Activated CD8-positive, alpha-beta T cell treated with anti-CD3 and anti-CD28 coated beads for 36 hours (primary cell): Measurements from ENCODE around the gene GUCY1A2. TPM values are rescaled to one million over a fixed set of nuclear protein-coding genes. Genes with fewer than 3 reads are reported as not detected.

Experiments used
- ATAC-seq: fragments of 200-7000 bp; cut with Tn5 transposase; one replicate; pipeline ENCODE4 v1.10.0; 2021; ENCODE audit warnings: mild to moderate bottlenecking, moderate library complexity
- CTCF ChIA-PET: fragments of 350-600 bp; sonication (Branson Sonifier 250); formaldehyde crosslinking; loops from one replicate; lab custom pipeline; 2021; ENCODE audit warnings: antibody characterized with exemption; lab: Charles Lee
- POLR2A ChIA-PET: fragments of 350-600 bp; sonication (Branson Sonifier 250); formaldehyde crosslinking; loops from one replicate; lab custom pipeline; 2021; ENCODE audit warnings: antibody characterized with exemption; lab: Charles Lee
- DNase-seq: peaks from one replicate; pipeline ENCODE4 v3.0.0-alpha.2; 2020
- H3K27ac Mint-ChIP-seq: one replicate; pipeline ENCODE4 v1.8.0; 2021; ENCODE audit warnings: mild to moderate bottlenecking, mixed read lengths
- H3K27me3 Mint-ChIP-seq: one replicate; pipeline ENCODE4 v1.8.0; 2021; ENCODE audit warnings: mixed read lengths
- H3K36me3 Mint-ChIP-seq: one replicate; pipeline ENCODE4 v1.8.0; 2021; ENCODE audit warnings: low read depth, mixed read lengths
- H3K4me1 Mint-ChIP-seq: one replicate; pipeline ENCODE4 v1.8.0; 2021; ENCODE audit warnings: low read depth, mixed read lengths
- H3K4me3 Mint-ChIP-seq: one replicate; pipeline ENCODE4 v1.8.0; 2021; ENCODE audit warnings: mild to moderate bottlenecking, moderate library complexity, mixed read lengths
- H3K9me3 Mint-ChIP-seq: one replicate; pipeline ENCODE4 v1.8.0; 2021; ENCODE audit warnings: mixed read lengths
- CTCF ChIP-seq: fragments of 200-600 bp; IDR thresholded peaks from one replicate; pipeline ENCODE4 v1.8.0; 2022; ENCODE audit warnings: antibody characterized with exemption, mild to moderate bottlenecking
- intact Hi-C: fragments of 100-400 bp; cut with micrococcal nuclease; formaldehyde crosslinking; loops from one replicate; pipeline ENCODE4 v1.10.0; 2022
- total RNA-seq, 2 experiments: library from RNA; stranded (reverse); gene quantifications; one replicate each; pipeline ENCODE4 v1.2.3, GENCODE V29; 2021

The GUCY1A2 gene
- total RNA-seq, 2 experiments from 2014 or later: not detected

GRCh38 chr11:106998116-106998915 lies 20.0 kb downstream of the GUCY1A2 start:
- DNase-seq (no peak), ATAC-seq (no peak)
- H3K4me1 Mint-ChIP-seq: no peaks in the 10 kb centered on the region
- no peaks in the 10 kb centered on the region for H3K36me3 Mint-ChIP-seq
- ChIA-PET CTCF (no interaction called here), POLR2A (interaction anchor here (0.6 kb wide), 1 partner anchor 12 kb away, joined by 3 read pairs; no protein-coding TSS in a partner anchor)
- no peaks in the 10 kb centered on the region for H3K9me3 Mint-ChIP-seq
- H3K27me3 Mint-ChIP-seq: no peaks in the 10 kb centered on the region
- no peak for TF ChIP-seq CTCF
- intact Hi-C loops: no loop called here
- no peak overlapping the region for H3K27ac Mint-ChIP-seq
- no peak overlapping the region for H3K4me3 Mint-ChIP-seq

- H3K27ac Mint-ChIP-seq: no peak overlapping the region
- no peak for ATAC-seq
- H3K4me1 Mint-ChIP-seq: no peaks in the 10 kb centered on the region
- no peak overlapping the region for H3K4me3 Mint-ChIP-seq
- POLR2A ChIA-PET: interaction anchor here (0.6 kb wide), 1 partner anchor 11 kb away, joined by 3 read pairs; no protein-coding TSS in a partner anchor
- no peak for DNase-seq
- H3K9me3 Mint-ChIP-seq: no peaks in the 10 kb centered on the region
- H3K27me3 Mint-ChIP-seq: no peaks in the 10 kb centered on the region
- H3K36me3 Mint-ChIP-seq: no peaks in the 10 kb centered on the region
- no peak for TF ChIP-seq CTCF
- CTCF ChIA-PET: no interaction called here
- intact Hi-C loops: no loop called here
Observed at GRCh38 chr11:106997227-106997626, 21.0 kb downstream of the GUCY1A2 start.

GRCh38 chr11:106996691-106997090 lies 21.6 kb downstream of the GUCY1A2 start:
- Mint-ChIP-seq H3K27ac (no peak overlapping the region), H3K4me3 (no peak overlapping the region), H3K9me3 (no peaks in the 10 kb centered on the region), H3K36me3 (no peaks in the 10 kb centered on the region), H3K27me3 (no peaks in the 10 kb centered on the region), H3K4me1 (no peaks in the 10 kb centered on the region)
- ChIA-PET POLR2A (no interaction called here), CTCF (no interaction called here)
- intact Hi-C loops: no loop called here
- no peak for TF ChIP-seq CTCF
- DNase-seq (no peak), ATAC-seq (no peak)

- no peak for TF ChIP-seq CTCF
- POLR2A ChIA-PET: no interaction called here
- ATAC-seq (no peak), DNase-seq (no peak)
- Mint-ChIP-seq H3K9me3 (no peaks in the 10 kb centered on the region), H3K4me3 (no peak overlapping the region), H3K27me3 (no peaks in the 10 kb centered on the region), H3K27ac (no peak overlapping the region), H3K36me3 (no peaks in the 10 kb centered on the region), H3K4me1 (no peaks in the 10 kb centered on the region)
- intact Hi-C loops: no loop called here
- CTCF ChIA-PET: no interaction called here
Observed at GRCh38 chr11:106990331-106990730, 27.9 kb downstream of the GUCY1A2 start.

GRCh38 chr11:106989078-106989455 lies 29.2 kb downstream of the GUCY1A2 start:
- Mint-ChIP-seq H3K27ac (no peak overlapping the region), H3K27me3 (no peaks in the 10 kb centered on the region), H3K36me3 (no peaks in the 10 kb centered on the region), H3K4me1 (no peaks in the 10 kb centered on the region), H3K9me3 (no peaks in the 10 kb centered on the region), H3K4me3 (no peak overlapping the region)
- ATAC-seq (no peak), DNase-seq (no peak)
- ChIA-PET POLR2A (no interaction called here), CTCF (no interaction called here)
- no peak for TF ChIP-seq CTCF
- intact Hi-C loops: no loop called here
